HG02943 (cell line): ENCODE data around the gene PRIMPOL.
"Not testable (repeated sequence)": the region's sequence is repeated elsewhere in the genome, so short reads cannot be mapped to it uniquely, and the experiment has no call there.

Experiments
- ATAC-seq: cut with Tn5 transposase; IDR thresholded peaks from one replicate; pipeline ENCODE4 v1.9.1; 2021; ENCODE audit warnings: mild to moderate bottlenecking, low read depth, moderate library complexity; ENCODE audit not compliant: unreplicated experiment

Gene PRIMPOL, protein sequence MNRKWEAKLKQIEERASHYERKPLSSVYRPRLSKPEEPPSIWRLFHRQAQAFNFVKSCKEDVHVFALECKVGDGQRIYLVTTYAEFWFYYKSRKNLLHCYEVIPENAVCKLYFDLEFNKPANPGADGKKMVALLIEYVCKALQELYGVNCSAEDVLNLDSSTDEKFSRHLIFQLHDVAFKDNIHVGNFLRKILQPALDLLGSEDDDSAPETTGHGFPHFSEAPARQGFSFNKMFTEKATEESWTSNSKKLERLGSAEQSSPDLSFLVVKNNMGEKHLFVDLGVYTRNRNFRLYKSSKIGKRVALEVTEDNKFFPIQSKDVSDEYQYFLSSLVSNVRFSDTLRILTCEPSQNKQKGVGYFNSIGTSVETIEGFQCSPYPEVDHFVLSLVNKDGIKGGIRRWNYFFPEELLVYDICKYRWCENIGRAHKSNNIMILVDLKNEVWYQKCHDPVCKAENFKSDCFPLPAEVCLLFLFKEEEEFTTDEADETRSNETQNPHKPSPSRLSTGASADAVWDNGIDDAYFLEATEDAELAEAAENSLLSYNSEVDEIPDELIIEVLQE

DNA sequence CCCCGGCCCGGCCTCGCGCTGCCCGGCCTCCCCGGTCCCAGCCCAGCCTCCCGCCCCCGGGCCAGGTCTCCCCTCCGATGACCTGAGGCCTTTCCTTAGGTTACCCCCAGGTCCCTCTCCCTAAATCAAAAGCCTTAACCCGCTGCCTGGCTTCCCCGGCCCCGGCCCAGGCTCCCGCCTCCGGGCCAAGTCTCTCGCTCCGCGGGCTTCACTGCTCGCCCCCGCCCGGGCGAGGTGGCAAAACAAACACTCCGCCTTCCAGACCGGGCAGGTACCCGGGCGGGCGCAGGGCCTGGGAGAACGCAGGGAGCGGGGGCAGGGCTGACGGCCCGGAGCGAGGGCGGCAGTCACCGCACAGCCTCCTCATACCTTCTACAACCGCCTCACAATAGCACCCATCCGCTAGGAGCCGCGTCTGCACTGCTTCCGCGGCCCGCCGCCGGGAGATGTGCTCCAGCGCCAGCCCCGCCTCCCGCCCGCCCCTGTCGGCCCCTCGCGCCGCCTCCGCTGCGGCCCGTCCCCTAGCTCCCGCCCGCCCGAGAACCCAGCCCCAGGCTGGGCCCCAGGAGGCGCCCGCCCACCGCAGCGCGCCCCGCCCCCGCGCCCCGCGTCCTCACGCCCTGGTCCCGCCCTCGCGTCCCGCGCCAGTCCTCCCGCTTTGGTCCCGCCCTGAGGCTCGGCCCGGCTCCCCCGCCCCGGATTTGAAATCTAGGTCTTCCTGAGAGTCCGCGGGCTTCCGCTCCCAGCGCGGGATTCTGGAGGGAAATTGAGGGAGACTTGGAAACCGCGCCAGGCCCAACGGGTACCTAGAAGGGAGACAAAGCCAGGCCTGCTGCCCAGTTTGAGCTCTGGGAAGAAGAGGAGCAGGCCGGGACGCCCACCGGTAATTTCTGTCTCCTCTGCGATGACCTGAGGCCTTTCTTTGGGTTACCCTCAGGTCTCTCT lies at the start of gene PRIMPOL, which contains the start of gene CASP3:
Gene PRIMPOL, plus strand, starts transcription at position 713 of the 945 bp plus-strand sequence. CDS start 7,403 bp downstream, outside the sequence.
Gene CASP3, minus strand, starts transcription at position 422 of the 945 bp plus-strand sequence. CDS start 10,994 bp downstream, outside the sequence.
- ATAC-seq: peak; percentile 82

DNA sequence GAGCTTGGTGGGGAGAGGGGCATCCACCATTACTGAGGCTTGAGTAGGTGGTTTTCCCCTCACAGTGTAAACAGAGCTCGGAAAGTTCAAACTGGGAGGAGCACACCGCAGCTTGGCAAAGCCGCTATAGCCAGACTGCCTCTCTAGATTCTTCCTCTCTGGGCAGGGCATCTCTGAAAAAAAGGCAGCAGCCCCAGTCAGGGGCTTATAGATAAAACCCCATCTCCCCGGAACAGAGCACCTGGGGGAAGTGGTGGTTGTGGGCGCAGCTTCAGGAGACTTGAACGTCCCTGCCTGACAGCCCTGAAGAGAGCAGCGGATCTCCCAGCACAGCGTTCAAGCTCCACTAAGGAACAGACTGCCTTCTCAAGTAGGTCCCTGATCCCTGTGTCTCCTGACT lies 48.6 kb upstream of the PRIMPOL start:
- not testable (repeated sequence) for ATAC-seq

DNA sequence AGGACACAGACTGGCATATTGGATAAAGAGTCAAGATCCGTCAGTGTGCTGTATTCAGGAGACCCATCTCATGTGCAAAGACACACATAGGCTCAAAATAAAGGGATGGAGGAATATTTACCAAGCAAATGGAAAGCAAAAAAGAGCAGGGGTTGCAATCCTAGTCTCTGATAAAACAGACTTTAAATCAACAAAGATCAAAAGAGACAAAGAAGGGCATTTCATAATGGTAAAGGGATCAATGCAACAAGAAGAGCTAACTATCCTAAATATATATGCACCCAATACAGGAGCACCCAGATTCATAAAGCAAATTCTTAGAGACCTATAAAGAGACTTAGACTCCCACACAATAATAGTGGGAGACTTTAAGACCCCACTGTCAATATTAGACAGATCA lies 46.7 kb upstream of the PRIMPOL start:
- ATAC-seq: not testable (repeated sequence)

DNA sequence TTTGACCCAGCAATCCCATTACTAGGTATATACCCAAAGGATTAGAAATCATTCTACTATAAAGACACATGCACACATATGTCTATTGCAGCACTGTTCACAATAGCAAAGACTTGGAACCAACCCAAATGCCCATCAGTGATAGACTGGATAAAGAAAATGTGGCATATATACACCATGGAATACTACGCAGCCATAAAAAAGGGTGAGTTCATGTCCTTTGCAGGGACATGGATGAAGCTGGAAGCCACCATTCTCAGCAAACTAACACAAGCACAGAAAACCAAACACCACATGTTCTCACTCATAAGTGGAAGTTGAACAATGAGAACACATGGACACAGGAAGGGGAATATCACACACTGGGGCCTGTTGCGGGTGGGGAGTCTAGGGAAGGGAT lies 42.1 kb upstream of the PRIMPOL start:
- ATAC-seq: not testable (repeated sequence)

DNA sequence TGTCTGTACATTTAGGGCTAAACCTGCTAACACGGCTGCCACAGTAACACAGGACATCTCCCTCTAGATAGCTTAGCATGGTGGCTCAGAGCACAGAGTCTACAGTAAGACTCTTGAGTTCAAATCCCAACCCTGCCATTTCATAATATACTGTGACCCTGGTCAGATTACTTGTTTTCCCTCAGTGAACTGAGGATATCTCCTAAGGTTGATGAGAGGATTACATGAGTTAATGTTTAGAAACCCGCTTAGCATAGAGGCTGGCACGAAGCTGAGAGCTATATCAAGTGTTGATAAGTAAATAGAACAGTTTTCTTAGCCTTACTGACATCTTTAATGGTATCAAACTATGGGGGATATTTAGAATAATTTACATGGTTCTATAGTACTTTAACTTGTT lies 37.5 kb upstream of the PRIMPOL start:
- no peak for ATAC-seq

DNA sequence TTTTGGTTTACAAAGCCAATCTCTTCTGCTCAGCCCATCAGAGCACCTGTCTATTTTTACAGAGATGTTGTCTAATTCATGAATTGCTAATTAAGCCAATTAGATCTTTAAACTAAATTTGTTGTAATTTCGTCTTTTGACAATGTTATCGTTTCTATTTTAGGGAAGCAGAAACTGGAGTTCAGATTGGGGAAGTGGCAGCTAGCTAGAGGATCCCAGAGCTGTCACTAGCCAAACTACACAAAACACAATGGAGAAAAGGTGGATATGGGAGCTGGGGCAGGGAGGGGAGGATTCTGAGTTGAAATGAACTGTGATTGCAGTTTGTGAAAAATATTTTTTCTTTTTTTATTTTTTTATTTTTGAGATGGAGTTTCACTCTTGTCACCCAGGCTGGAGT lies 36.1 kb upstream of the PRIMPOL start:
- no peak for ATAC-seq

DNA sequence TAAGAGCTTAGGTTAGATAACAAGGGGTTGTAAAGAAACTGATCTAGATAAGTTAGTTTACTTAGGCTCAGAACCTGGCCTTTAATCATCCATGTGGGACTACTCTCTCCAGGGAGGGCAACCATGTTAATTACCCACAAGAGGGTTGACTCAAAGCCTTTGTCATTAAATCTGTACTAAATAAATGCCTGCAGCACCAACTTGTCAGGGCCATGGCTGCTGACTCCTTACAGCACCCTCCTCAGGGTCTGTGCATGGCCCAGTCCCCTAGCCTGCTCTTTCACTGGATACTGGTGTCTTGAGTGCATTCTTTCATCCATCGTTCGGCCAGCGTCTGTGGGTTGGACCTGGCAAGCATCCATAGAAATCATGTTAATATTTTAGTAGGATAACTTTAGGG lies 35.0 kb upstream of the PRIMPOL start:
- no peak for ATAC-seq

DNA sequence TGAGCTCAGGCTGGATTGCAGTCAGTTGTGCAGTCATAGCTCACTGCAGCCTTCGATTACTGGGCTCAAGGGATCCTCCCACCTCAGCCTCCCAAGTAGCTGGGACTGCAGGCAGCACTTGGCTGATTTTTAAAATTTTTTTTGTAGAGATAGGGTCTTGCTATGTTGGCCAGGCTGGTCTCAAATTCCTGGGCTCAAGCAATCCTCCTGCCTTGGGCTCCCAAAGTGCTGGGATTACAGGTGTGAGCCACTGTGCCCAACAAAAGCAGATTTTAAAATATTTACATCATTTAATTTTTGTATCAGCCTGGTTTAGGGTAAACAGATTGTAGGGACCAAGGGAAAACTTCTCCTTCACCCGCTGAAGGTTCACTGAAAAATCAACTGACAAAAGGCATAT lies 33.4 kb upstream of the PRIMPOL start:
- ATAC-seq: not testable (repeated sequence)

DNA sequence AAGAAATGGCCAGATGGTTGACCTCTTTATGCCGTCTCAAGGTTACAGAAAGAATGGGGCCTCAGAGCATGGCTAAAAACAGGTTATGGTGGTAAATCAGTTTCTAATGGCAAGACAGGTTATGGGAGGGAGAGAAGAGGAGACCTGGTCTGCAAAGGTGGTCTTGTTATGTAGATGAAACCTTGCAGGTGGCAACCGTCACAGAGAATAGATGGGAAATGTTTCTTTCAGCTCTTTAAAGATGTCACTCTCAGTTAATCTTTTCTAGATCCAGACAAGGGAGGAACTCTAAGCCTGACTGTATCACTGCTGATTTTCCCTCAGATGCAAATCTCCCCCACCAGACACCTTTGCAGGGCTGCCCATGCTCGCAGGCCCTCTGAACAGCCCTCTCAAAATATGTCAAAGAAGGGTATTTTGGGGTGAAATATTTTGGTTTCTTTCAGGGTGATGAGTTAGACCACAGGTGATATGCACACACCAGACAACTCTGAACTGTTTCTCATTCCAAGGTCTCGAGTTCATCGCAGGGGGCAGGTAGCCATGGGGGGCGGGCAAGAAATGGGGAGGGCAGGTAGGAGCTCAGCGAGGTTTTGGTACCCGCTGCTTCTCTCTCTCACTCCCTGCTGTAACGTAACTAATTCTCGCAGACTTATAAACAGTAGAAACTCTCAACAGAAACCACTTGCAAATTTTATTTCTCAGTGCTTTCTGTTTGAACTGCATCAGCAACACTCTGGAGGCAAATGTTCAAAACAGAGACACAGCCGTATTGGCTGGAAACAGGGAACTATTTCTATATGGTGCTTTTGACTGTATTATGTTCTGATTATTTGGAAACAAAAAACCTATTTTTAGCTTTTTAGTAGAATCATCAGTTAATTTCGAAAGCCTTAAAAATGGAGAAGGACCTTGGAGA lies 32.6 kb upstream of the PRIMPOL start:
- ATAC-seq: peak; percentile 80

DNA sequence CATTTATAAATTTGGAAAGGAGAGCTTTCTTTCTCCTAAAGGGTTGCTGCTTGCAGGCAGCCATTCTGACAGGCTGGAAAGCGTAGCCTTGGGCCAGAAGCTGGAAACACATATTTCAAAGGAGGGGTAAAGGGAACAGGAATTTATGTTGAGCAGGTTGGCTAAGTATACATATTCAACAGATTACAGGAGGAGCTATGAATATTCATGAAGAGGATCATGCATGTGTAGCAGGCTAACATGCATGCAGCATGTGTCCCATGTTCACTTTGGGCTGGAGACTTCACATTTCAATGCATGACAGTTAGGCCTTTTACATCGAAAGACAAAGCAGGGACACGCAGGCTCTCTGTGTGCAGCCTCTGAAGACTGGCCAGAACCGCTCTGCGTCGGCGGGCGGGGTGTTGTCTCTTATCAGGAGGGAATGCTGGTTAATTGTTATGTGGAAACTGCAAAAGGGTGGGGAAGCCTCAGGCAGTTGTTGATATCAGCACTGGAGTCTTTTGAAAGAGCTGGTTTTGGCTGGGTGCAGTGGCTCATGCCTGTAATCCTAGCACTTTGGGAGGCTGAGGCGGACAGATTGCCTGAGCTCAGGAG lies 31.8 kb upstream of the PRIMPOL start:
- ATAC-seq: no peak

DNA sequence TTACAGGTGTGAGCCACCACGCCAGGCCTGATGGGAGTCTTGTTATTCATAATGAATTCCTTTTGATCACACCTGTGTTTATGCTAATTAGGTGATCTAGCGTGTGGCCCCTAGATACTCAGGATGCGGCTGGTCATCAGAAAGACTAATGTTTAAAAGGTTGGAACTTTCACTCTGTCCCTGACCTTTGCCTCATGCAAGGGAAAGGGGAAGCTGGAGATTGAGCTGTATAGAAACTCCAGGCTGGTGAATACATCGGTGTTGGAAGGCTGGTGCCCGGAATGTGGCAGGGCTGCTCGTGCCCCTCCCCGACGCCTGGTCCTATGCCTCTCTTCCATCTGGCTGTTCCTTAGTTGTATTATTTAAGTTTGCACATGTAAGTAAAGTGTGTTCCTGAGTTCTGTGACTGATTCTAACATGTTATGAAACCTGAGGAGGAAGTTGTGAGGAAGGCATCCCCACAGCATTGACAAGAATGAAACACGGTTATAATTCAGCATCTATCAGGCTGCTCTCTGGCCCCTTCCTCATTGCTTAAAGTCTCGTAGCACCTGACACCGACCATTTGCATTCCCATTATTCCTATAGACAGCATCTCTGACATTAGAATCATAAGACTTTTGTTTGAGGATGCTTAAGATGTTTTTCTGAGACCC lies 29.2 kb upstream of the PRIMPOL start:
- no peak for ATAC-seq

DNA sequence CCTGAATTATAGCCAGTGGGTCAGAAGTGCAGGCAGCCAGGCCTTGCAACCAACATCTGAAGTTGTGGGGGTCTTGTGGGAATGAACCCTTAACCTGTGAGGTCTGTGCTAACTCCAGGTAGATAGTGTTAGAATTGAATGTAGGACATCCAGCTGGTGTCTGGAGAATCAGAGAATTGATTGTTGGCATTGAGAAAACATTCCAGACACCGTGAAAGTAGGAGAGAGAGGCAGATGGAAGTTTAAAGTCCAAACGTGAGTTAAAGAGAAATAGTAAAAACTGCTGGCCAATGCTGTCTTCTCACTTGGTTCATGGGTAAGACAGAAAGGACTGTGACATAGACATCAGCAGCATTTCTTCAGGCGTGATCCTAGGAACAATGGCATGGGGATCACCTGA lies 28.0 kb upstream of the PRIMPOL start:
- no peak for ATAC-seq

DNA sequence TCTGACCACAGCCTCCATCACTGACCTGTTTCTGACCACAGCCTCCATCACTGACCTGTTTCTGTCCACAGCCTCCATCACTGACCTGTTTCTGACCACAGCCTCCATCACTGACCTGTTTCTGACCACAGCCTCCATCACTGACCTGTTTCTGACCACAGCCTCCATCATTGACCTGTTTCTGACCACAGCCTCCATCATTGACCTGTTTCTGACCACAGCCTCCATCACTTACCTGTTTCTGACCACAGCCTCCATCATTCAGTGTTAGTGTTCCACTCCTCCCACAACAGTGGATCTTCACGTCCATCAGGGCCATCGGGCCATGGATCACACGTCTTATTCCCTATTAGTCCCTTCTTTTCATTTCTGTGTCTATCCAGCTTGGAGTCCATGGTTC lies 25.0 kb upstream of the PRIMPOL start:
- not testable (repeated sequence) for ATAC-seq

DNA sequence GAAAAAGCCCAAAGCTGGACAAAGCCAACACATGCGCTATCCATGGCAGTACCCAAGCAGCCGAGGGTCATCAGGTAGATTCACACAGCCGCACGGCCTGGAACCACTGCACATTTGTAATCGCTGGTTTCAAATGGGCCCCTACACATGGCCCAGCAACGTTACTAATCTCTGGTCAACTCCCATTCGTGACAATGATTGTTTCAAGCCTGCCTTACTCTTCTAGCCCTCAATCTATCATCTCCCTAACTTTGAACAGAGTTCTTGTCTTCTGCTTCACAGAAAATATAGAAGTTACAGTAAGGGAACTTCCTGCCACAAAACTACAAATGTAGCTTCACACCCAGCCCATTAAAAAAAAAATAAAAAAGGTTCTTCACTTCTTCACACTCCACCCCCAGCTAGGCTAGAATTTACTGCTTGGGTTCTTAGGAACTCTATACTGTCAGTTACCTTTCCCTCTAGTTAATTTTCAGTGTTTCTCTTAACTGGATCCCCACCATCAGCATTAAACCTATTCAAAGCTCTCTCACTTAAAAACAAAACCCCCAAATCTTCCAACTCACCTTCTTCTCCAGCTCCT lies 24.5 kb upstream of the PRIMPOL start:
- ATAC-seq: no peak

DNA sequence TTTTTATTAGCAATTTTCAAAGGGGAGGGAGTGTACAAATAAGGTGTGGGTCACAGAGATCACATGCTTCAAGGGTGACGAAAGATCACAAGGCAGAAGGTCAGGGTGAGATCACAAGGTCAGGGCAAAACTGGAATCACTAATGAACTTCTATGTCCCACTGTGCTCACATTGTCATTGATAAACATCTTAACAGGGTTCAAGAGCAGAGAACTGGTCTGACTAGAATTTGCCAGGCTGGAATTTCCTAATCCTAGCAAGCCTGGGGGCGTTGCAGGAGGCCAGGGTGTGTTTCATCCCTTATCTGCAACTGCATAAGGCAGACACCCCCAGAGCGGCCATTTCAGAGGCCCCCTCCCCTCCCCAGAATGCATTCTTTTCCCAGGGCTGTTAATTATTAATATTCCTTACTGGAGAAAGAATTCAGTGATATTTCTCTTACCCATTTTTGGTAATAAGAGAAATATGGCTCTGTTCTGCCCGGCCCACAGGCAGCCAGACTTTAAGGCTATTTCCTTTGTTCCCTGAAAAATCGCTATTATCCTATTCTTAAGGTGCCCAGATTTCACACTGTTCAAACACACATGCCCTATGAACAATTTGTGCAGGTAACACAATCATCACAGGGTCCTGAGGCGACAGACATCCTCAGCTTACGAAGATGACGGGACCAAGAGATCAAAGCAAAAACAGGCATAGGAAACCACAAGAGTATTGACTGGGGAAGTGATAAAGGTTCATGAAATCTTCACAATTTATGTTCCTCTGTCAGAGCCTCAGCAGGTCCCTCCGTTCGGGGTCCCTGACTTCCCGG lies 23.5 kb upstream of the PRIMPOL start:
- ATAC-seq: not testable (repeated sequence)

DNA sequence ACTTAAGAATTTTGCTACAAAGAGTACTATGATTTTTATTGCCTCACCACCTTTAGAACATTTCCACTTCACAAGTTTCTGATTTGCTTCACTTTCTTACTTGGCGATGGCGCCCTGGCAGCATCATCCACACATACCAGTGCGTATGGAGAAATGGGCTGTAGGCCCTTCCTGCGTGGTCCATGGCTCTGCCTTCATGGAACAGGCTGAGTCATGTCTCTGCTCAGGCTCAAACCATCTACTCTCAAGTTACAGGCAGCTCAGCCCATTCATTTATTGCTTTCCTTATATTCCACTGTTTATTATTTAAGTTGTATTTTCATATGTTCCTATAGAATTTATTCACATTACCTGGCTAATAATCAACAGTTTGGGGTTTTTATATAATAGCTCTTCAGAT lies 21.4 kb upstream of the PRIMPOL start:
- ATAC-seq: no peak

DNA sequence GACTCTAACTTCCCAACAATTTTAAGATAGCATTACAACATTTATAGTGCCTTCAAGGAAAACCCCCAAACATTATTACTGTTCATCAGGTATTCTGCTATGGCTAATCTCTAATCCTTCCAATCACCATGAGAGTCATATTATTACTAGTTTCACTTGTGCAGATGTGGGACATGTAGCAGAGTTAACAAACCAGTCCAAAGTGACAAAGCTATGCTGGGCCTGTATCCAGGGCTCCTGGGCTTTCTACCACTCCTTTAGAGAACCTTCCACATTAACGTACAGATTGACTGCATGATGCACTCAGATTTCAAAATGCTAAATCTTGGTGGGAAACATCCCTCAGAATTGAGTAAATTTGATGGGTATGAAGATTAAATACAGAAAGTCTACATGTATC lies 16.7 kb upstream of the PRIMPOL start:
- ATAC-seq: no peak

DNA sequence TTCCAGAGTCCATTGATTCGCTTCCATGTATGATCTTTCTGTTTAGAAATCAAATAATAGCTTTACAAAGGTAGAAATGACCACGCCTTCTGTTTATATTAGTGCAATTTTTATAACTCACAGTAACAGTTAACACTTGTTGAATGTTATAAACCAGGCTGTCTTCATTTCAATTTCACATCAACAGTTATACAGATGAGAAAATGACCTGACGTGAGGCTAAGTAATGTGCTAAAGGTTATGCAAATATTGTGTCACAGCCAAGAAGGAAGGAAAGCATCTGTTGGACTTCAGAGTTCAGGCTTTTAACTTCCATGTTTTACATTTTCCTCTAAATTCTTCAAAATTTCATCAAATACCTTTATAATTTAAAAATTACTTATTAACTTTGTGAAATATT lies 14.2 kb upstream of the PRIMPOL start:
- no peak for ATAC-seq
